NCI-H748 treated with DMSO at 0.1 percent for 48 hours (cell line): ENCODE data around the gene AMN.

ENCODE experiments used
- DNase-seq: peaks from one replicate; lab custom pipeline; 2025; lab: John Stamatoyannopoulos, UW

Gene AMN

DNA sequence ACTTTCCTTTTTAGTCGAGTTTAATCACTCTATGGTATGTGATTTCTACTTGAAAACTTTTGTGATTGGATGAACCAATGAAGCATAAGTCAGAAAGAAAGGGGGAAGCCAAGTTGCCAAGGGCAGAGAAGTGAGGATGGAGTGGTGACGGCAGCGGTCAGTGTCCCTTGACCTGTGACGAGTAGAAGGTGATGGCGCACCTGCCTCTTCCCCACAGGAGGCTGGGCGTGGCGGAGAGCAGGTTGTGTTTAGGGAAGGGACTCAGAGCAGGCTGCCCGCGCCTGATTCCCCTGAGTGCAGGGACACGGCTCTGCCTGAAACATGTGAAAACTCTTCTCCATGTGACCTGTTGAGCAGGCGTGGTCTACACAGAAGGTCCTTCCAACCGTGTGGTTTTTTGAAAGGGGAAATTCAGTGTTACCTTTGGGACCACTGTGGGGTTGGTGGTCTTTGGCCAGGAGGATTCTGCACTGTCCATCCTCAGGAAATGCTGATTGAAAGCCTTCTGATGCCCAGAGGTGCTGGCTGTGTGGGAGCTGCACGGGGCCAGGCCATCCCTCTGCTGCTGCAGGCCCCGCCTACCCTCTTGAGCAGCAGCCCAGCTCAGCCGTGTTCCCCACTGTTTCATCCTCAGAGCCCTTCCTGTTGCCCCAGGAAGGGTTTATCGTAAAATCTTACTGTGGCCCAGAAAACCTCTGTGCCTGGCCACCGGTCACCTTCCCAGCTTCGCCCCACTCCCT, 23.5 kb upstream of the AMN start:
- DNase-seq = peak; percentile 84

DNA sequence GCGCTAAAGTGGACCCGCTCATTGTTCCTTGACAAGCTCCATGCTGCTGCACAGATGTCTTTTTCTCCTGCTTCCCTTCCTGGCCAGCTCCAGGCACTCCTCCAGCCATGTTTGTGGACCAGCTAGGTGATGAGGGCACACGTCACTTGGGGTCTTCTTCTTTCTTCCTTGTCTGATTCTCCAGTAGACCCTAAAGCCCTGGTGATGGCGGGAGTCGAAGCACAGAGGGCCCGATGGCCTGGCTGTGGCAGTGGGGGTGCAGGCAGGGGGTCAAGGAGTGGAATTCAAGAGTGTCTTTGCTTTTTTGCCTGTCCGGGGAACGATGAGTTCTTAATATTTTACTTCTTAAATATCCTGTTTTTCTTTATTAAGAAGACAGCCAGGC, 23.0 kb upstream of the AMN start:
- no peak for DNase-seq

DNA sequence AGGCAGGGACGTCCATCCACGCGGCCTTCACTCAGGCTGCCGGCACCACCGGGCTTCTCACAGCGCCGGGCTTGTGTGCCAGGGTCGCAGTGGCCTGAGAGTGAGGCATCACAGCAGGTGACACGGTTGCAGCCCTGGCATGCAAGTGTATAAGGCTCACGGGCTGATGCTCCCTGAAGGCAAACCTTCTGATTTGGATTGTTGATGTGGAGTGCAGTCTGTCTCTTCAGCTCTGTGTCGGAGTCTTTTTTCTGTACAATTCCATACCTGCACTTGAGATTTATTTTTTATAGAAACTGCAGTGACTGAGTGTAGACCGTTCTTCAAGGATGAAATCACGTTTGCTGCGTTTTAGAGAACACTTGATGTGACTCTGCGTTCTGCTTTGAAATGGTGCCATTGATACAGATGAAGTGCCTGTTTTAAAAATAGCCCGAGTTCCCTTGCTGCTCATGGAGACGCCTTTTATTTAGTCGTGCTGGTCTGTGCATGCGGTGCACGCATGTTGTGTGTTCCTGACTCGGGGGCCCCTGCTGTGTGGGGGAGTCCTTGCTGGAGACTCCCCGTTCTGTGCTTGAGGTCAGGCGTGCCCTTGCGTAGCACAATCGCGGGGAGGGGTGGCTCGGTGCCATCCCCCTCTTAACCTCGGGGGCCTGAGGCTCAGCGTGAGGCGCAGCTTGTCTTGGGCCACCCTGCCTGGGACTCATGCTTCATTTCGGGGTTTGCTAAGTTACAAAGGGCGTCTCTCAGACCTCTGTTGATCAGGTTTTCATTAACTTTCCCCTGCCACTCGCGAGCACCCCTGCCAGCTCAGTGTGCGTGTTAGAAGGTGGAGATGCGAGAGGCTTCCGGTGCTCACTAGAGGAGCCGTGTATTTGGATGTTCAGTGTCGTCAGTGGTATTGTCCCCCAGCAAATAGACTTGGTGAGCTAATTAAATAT, 21.6 kb upstream of the AMN start:
- no peak for DNase-seq

DNA sequence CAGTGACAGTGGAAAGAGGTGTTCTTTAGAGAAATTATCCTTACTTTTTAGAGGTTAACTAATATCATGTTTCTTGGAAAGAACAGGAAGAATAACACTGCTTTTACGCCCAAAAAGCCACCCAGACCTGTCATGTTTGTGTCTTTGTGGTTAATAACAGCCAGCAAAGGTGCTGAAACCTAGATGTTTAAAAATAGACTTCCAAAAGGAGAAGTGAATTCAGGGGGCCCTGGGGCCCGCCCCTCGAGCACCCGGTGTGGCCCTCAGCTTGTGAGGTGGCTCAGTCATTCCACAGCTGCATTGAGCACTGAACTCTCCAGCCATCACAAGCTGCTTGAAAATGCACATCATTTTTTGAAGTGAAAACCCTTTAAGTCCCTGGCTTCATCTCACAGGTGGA, 20.8 kb upstream of the AMN start:
- DNase-seq = no peak

DNA sequence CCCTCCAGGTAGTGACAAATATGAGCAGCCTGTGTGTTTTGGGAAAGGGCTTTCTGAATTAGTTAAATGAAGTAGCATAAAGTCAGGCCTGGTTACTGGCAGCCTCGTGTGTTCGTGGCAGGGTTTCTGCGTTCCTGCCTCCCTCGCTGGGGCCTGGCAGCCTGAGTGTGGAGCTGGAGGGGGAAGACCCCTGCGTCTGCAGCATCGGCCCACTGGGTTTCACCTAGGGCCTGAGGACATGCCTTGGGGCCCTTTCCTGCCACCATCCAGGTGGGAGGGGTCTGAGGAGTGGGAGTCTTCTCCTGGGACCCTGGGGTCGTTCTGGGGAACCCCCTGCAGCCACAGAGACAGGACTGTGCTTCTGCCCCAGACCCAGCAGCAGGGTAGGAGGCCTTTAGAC, 20.4 kb upstream of the AMN start:
- no peak for DNase-seq

DNA sequence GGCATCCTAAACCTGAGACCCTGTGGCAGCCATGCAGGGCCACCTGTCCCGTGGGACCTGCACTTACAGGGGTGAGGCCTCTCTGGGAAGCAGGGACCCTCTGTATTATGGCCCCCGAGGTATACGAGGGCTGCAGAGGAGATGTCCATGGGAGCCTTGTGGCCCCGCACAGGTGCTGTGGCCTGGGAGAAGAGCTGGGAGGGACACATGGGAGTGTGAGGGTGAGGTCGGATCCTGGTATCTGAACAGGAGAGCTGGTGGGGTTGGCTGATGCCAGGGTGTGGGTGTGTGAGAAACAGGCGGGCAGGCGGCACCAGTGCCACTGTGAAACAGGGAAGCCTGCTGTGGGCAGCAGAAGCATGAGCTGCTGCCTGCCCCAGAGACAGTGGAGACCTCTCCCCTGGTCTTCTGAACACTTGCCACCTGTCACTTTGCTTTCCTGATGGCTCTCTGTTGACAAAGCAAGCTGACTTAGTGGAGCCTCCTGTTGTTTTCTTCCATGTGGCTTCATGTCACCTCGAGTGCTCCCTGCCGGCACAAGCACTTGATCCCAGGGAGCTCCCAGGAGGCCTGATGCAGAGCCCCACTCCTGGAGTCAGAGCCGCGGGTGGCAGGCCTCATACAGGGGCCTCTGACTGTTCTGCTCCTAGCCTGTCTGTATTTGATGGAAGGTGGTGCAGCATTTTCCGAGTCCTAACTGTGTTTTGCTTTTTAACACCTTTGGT, 19.8 kb upstream of the AMN start:
- DNase-seq = no peak

DNA sequence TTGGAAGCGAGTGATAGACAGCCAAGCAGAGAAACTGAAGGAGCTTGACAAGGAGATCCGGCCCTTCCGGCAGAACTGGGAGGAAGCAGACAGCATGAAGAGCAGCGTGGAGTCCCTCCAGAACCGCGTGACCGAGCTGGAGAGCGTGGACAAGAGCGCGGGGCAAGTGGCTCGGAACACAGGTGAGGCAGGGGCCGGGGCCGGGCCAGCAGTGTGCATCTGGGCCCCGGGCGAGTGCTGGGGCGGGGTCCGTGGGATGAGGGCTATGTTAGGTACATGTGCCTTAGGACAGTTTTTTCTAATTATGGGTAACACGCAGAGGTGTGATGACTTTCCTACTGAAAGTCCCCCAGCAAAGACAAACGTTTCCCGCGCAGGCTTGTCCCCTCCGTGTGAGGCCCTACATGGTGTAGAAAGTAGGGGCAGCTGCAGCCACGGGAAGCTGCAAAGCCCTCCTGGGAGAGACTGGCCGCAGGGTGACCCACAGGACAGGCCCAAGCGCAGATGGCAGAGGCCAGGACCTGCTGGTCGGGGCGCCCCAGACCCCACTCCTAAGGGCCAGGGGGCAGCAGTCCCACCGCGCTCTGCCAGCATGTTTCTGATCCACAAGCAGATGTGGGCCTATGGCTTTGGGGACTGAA, 19.1 kb upstream of the AMN start:
- DNase-seq = no peak

DNA sequence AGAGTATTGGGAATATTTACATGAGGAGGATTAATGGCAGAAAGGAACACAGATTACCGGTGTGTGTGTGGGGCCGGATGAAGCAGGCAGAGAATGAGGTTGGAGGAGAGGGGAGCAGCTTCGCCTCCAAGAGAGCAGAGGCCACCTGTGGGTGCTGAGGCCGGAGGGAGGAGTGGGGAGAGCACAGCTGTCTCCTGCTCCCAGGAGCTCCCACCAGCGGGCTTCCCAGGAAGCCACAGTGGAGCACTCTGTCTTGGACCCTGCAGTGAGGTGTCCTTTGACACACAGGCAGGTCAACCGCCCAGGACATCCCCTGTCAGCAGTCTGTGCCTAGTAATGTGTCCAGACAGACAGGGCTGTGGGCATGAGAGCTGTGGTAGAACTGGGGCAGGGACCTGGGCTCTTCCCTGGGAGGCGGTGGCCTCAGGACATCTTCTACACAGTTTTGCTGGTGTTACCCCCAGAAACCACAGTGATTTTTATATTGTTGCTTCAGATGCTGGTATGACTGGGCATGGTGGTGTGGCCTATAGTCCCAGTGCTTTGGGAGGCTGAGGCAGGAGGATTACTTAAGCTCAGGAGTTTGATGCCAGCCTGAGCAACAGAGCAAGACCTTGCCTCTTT, 18.5 kb upstream of the AMN start:
- DNase-seq = no peak

DNA sequence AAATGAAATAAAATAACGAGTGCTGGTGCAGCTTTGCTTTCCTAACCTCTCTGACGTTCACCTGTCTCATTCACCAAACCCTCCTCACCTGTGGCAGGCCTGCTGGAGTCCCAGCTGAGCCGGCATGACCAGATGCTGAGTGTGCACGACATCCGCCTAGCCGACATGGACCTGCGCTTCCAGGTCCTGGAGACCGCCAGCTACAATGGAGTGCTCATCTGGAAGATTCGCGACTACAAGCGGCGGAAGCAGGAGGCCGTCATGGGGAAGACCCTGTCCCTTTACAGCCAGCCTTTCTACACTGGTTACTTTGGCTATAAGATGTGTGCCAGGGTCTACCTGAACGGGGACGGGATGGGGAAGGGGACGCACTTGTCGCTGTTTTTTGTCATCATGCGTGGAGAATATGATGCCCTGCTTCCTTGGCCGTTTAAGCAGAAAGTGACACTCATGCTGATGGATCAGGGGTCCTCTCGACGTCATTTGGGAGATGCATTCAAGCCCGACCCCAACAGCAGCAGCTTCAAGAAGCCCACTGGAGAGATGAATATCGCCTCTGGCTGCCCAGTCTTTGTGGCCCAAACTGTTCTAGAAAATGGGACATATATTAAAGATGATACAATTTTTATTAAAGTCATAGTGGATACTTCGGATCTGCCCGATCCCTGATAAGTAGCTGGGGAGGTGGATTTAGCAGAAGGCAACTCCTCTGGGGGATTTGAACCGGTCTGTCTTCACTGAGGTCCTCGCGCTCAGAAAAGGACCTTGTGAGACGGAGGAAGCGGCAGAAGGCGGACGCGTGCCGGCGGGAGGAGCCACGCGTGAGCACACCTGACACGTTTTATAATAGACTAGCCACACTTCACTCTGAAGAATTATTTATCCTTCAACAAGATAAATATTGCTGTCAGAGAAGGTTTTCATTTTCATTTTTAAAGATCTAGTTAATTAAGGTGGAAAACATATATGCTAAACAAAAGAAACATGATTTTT, 17.1 kb upstream of the AMN start:
- no peak for DNase-seq

DNA sequence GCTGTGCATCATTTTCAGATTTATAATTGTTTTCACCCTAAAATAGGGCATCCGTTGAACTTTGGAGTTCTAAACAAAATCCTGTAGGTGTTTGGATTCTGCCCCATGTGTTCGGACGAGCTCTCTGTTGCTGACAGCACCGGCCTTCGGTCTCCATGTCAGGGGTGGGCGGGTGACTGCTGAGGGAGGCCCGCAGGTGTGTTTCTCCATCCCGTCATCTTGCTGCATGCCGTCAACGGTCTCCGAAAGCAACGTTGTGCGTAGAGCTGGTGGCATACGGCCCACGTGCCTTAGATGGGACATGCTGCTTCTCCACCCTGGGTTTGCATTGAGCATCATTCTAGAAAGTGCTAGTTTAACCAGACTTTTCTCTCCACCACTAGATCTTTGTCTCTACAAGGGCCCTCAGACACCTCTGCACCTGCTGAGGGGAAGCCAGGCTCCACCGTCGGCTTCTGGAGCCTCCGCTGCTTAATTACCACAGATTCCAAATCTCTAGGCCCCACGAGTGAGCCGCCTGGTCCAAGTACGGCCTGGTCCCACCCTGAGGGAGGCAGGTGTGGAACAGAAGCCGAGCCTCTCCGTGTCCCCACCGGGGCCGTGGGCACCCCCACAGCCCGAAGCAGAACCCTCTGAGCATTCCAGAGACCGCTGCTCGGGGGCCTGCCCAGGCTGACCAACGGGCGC, 15.7 kb upstream of the AMN start:
- no peak for DNase-seq

DNA sequence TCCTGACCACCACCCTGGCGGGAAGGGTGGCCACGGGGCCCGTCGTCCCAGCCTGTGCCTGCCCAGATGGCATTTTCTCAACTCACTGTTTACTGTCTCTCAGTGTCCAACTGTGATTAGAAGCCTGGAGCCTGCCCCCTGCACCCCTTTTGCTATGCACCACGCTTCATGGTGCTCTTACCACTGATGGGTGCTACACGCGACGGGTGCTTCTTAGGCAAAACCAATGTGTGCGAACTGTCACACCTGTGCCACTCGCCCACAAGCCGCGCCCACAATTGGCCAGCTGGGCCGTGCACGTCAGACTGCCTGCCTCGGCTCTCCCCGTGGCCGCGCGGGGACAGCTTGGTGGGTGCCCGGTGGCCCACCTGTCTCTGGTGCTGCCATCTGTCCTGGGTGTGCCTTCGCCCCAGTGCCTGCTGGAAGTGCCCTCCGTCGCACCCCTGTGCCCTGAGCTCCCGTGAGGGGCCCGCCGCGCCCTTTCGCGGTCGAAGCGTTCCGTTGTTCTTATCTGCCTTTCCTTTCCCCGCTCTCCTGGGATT, 15.1 kb upstream of the AMN start:
- no peak for DNase-seq

DNA sequence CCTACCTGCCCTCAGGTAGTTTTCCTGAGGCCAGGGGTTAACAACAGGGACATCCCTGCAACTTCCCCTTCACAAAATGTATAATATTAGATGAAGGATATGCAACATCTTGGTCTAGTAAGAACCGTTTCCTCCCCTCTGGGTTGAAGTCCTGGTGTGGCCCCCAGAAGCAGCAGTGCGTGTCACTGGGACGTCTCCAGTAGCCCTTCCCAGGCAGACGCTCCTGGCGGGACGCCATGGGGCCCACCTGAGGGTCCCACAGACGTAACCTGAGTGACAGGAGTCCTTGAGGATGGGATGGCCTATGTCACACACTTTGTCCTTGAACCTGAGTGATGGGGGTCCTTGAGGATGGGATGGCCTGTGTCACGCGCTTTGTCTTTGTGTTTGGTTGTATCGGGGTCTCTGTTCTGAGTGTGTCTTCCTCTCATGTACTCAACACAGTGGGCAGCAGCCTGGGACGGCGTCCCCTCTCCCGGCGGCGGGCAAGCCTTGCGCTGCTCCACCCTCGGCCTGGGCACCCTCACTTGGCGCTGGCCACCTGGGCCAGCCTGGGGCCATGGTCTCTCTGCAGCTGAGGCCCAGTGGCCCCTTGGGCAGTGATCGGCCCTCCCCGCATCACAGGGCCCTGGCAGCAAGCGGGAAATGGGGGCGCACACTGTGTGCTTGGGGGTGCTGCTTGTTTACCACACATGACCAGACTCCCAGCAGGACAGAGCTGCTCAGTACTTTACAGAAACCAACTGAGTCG, 14.3 kb upstream of the AMN start:
- no peak for DNase-seq

DNA sequence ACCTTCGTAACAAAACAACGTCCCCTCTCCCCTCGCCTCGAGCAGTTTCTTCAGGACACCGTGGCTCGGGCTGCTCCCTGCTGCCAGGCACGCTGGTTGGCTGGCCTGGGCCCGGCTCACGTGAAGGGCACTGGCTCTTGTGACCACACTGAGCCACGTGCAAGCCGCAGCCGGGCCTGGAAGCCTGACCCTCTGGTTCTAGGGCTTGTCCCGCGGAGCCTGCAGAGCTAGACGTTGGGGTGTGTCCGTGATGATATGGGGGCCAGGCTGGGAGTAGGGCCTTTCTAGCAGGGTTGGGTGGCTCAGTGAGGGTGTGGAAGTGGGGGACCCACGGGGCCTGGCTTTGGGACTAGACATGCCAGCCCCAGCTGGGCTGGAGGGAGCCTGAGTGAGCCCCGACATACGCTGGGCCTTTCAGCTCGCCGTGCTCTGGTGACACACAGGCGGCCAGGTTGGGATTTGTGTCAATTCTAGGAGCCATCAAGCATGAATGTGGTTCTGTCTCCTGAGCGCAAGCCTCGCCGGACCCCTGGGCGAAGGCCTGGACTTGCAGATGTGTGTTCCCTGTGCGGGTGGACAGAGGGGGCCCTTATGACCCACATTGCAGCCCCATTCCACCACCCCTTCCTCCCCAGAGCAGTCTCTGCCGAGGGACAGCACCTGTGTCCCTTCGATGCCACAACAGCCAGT, 13.6 kb upstream of the AMN start:
- DNase-seq = no peak

DNA sequence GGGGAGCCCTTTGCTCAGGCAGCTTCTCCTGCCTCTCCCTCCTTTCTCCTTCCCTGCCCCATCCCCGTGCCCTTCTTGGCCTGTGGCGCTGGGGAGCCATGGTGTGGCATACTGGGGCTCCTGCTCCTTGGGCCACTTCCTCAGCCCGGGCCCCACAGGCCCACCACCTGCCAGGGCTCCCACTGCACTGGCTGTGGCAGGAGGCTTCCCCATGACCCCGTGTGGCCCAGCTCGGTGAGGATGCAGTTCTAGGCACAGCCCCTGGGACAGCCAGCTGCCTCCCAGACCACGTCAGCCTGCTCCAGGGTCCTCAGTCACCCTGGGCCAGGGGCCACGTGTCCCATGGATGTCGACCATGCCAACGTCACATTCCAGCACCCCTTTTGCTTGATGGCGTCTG, 13.0 kb upstream of the AMN start:
- DNase-seq = no peak

DNA sequence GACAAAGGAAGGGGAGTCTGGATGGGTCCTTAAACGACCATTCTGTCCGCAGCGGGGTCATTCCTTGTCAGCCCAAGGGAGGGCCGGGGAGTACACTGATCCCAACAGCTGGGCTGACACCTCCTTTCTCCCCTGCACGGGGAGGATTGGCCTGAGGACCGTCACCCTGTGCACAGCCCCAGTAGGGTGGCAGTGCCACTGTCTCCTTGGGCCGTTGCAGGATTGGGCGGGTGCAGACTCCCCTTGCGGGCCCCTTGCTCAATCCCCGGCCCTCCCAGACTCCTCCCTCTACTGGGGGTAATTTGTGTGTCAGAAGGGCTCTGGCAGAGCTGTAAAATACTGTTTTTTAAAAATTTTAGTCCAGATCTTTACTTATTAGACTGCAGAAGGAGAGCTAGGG, 12.6 kb upstream of the AMN start:
- DNase-seq = no peak

DNA sequence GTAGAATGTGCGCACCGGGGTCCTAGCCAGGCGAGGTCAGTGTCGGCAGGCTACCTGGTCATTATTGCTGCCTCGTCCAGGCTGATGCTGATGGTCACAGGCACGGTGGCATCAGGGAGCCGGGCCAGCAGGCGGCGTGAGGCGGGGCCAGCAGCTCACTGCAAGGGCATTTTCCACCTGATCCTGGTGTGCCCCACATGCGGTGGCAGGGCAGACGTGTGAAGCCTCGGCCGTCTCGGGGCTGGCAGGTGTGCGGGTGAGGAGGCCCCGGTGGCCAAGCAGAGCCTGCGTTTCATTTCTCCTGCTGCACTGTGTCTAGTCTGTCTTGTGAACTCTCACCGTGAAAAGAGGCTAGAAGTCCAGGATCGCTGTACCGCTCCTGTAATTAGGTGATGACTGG, 12.0 kb upstream of the AMN start:
- no peak for DNase-seq

DNA sequence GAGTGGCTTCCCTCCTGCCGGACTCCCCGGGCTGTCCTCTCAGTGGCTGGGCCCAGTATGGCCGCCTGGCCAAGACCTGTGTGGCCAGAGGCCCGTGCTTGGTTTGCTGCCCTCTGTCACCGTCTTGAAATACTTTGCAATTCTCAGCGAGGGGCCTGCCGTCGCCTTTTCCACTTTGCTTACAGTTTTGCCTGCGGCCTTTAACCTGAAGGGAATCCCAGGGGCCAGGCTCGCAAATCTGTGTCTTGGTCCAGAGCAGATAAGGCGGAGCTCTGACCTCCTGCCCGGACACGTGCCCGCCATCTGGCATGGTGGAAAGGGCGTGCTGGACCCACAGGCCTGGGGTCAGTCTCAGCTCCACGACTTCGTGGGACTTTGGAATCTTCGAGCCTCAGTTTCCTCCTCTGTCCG, 10.9 kb upstream of the AMN start:
- DNase-seq = no peak
